Measurements from ENCODE around the gene TRAF1.

The TRAF1 gene

DNA sequence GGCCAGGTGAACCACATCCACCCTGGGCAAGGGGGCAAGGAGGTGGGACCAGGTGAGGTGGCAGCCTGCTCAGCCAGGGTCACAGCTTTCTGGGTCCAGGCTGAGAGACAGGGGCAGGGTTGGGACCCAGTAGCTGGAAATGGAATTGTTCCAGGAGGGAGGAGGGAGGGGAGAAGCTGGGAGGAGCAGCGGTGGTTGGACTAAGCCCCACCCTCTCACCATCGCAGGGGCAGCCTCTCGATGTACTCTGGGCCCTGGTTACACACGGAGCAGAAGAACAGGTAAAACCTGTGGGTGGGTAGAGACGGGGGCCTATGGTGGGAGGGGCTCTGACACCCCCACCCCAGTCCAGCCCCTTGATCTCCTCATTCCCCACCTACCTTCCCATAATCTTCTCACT lies 60.8 kb downstream of the TRAF1 start:
- H3K4me3 ChIP-seq: no peak overlapping the region
- no peak for DNase-seq (ENCODE audit: low spot score in 2 of 2)
- H3K36me3 ChIP-seq (replicated peaks): peaks cover 67% of the 10 kb centered on the region
- H3K4me1 ChIP-seq: peaks cover 9% of the 10 kb centered on the region
- in situ Hi-C loops (cut with MboI; ENCODE audit: low sequenced_read_pairs): no loop called here
- no peaks in the 10 kb centered on the region for H3K9me3 ChIP-seq
- H3K27me3 ChIP-seq (ENCODE audit: low read depth): no peaks in the 10 kb centered on the region

DNA sequence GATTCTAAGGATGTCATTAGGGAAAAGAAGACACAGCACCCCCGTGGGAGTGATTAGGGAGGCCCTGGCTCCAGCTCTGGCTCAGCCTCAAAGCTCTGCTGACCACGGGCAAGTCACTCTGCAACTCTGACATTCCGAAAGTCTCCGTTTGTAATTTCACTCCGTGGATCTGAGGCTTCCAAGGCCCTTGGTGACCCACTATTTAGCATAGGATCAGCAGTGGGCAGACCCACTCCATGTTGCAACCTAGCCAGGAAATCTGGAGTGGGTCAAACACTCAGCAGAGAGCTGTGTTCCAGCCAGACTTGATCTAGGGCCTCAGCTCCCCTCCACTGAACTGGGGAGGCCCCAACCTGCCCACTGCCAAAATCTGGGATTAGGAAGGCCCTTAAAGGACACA lies 61.4 kb downstream of the TRAF1 start:
- in situ Hi-C loops (cut with MboI; ENCODE audit: low sequenced_read_pairs): no loop called here
- Histone ChIP-seq H3K4me1 (peaks cover 9% of the 10 kb centered on the region), H3K27me3 (ENCODE audit: low read depth) (no peaks in the 10 kb centered on the region), H3K4me3 (no peak overlapping the region), H3K9me3 (no peaks in the 10 kb centered on the region), H3K36me3 (replicated peaks) (peaks cover 67% of the 10 kb centered on the region)
- no peak for DNase-seq (ENCODE audit: low spot score in 2 of 2)

DNA sequence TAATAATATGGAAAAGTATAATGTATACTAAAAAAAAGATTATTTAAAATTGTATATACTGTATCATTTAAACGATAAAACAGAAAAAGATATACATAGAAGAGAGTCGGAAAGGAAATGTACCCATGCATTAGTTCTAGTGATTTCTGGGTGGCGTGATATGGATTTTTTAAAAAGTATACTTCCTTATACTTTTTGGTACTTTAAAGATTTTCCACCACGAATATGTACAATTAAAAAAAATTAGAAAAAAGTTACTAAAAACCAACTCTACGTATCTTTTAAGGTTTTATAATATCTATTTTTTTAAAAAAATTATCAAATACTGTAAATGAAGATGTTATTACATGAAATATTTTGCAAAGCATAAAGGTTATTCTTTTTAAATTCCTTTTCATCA lies 61.9 kb downstream of the TRAF1 start:
- no peaks in the 10 kb centered on the region for H3K9me3 ChIP-seq
- peaks cover 9% of the 10 kb centered on the region for H3K4me1 ChIP-seq
- no peak overlapping the region for H3K4me3 ChIP-seq
- in situ Hi-C loops (cut with MboI; ENCODE audit: low sequenced_read_pairs): no loop called here
- H3K36me3 ChIP-seq (replicated peaks): peaks cover 69% of the 10 kb centered on the region
- DNase-seq (ENCODE audit: low spot score in 2 of 2): no peak
- no peaks in the 10 kb centered on the region for H3K27me3 ChIP-seq (ENCODE audit: low read depth)

DNA sequence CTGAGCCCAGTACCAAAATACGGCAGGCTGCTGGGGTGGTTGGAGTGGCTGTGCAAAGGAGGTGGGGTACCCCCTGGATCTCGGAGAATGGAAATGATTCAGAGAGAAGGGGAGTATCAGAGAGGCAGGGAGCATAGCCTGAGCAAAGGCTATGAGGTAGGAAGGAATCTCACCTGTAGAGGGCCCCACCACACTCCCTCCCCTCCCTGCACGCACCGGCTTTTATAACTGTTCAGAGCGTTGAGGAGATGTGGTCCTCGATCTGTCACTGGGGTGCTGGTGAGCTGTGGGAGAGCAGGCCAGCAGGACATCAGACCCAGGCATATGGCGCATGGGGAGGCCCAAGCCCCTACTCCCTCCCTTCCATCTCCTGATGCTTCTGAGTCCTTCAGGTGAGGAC lies 62.8 kb downstream of the TRAF1 start:
- Histone ChIP-seq H3K4me1 (peaks cover 5% of the 10 kb centered on the region), H3K27me3 (ENCODE audit: low read depth) (no peaks in the 10 kb centered on the region), H3K9me3 (no peaks in the 10 kb centered on the region), H3K4me3 (no peak overlapping the region), H3K36me3 (replicated peaks) (peaks cover 70% of the 10 kb centered on the region)
- in situ Hi-C loops (cut with MboI; ENCODE audit: low sequenced_read_pairs): no loop called here
- no peak for DNase-seq (ENCODE audit: low spot score in 2 of 2)

DNA sequence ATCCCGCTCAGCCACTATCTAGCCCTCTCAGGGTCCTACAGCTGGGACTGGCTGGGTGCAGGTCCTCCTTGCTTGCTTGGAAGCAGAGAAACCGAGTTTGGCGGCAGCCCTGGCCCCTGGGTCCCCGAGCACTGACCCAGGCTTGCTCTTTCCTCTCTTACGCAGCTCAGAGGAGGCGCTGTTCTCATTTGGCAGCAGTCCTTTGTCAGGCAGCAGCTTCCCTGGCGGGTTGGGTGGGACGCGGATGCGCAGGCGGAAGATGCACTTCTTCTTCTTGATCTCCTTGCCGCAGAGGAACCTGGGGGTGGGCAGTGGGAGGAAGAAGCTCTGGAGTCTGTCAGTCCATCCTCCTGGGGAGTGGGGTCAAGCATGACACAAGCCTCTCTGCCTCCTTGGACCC lies 64.1 kb downstream of the TRAF1 start:
- Histone ChIP-seq H3K4me3 (no peak overlapping the region), H3K4me1 (no peaks in the 10 kb centered on the region), H3K27me3 (ENCODE audit: low read depth) (no peaks in the 10 kb centered on the region), H3K36me3 (replicated peaks) (peaks cover 74% of the 10 kb centered on the region), H3K9me3 (no peaks in the 10 kb centered on the region)
- in situ Hi-C loops (cut with MboI; ENCODE audit: low sequenced_read_pairs): no loop called here
- DNase-seq (ENCODE audit: low spot score in 2 of 2): no peak

DNA sequence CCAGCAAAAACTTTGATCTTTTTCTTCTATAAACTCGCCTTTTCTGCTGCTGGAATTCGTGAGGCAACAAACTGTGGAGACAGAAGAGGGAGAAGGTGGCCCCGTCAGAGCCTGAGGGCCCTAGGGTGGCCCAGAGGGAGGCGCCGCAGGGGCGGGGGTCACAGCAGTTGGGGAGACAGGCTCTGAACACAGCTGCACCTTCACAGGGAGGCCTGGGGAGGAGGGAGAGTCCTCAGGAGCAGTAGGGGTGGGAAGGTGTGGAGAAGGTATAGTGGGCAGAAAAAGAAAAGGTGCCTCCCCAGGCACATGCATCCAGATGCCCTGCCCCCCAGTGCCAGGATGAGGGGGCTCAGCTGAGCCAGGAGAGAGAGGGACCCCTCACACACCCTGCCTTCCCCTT lies 64.7 kb downstream of the TRAF1 start:
- H3K9me3 ChIP-seq: no peaks in the 10 kb centered on the region
- no peak overlapping the region for H3K4me3 ChIP-seq
- no peaks in the 10 kb centered on the region for H3K27me3 ChIP-seq (ENCODE audit: low read depth)
- H3K36me3 ChIP-seq (replicated peaks): peaks cover 71% of the 10 kb centered on the region
- H3K4me1 ChIP-seq: no peaks in the 10 kb centered on the region
- no peak for DNase-seq (ENCODE audit: low spot score in 2 of 2)
- in situ Hi-C loops (cut with MboI; ENCODE audit: low sequenced_read_pairs): no loop called here

DNA sequence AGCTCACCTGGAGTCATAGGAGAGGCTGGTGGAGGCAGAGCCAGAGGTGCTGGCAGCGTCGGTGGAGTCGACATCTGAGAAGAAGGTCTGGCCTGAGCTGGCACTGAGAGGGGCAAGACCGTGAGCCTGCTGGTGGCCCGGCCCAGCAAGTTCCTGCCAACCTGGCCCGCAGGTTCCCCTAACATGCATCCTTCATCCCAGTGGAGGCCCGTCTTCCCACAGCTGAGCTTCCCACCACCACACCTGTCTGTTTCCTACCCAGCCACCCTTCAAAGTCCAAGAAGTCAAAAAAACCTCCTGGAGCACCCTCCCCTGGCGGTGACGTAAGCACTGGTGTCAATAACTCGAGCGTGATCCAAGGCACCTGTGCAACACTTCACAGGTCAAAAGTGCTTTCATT lies 66.5 kb downstream of the TRAF1 start:
- H3K9me3 ChIP-seq: no peaks in the 10 kb centered on the region
- no peak overlapping the region for H3K4me3 ChIP-seq
- H3K36me3 ChIP-seq (replicated peaks): peaks cover 55% of the 10 kb centered on the region
- DNase-seq (ENCODE audit: low spot score in 2 of 2): no peak
- H3K4me1 ChIP-seq: no peaks in the 10 kb centered on the region
- no peaks in the 10 kb centered on the region for H3K27me3 ChIP-seq (ENCODE audit: low read depth)
- in situ Hi-C loops (cut with MboI; ENCODE audit: low sequenced_read_pairs): no loop called here

DNA sequence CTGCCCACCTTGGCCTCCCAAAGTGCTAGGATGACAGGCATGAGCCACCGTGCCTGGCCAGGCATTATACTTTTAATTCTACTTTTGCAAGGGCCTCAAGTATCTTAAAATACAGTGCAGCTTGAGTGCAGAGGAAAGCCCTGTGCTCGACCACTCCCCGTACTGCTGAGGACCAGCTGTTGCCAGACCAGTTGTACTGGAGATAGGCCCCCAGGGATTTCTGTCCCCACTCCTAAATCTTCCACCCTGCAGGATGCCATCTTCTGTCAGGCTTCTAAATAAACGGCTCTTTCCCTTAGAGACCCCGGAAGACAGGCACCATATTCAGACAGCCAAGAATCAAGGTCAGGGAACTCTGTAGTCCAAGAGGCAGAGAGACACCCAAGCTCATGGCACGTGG lies 67.2 kb downstream of the TRAF1 start:
- no peak for DNase-seq (ENCODE audit: low spot score in 2 of 2)
- no peaks in the 10 kb centered on the region for H3K27me3 ChIP-seq (ENCODE audit: low read depth)
- no peak overlapping the region for H3K4me3 ChIP-seq
- in situ Hi-C loops (cut with MboI; ENCODE audit: low sequenced_read_pairs): no loop called here
- peaks cover 59% of the 10 kb centered on the region for H3K36me3 ChIP-seq (replicated peaks)
- H3K4me1 ChIP-seq: no peaks in the 10 kb centered on the region
- H3K9me3 ChIP-seq: no peaks in the 10 kb centered on the region

DNA sequence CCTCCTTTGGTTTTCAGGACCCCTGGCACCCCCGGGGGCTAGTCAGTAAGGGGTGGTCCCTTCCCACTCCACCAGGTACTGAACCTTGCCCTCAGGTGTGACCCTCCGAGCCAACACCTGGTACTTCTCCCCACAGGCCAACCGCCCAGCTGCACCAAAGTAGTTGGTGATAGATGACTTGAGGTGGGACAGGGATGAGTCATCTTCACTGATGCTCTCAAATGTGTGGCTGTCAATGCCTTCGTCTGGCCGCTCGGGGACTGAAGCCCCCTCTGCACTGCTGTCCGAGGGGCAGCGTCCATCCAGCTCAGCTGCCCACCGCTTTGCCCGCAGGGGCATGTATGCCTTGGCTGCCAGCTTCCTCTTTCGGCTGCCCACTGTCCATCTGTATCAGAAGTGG lies 68.7 kb downstream of the TRAF1 start:
- H3K9me3 ChIP-seq: no peaks in the 10 kb centered on the region
- H3K36me3 ChIP-seq (replicated peaks): peaks cover 55% of the 10 kb centered on the region
- no peak overlapping the region for H3K4me3 ChIP-seq
- DNase-seq (ENCODE audit: low spot score in 2 of 2): no peak
- in situ Hi-C loops (cut with MboI; ENCODE audit: low sequenced_read_pairs): no loop called here
- peaks cover 3% of the 10 kb centered on the region; the same call in 1 of the 2 replicates for H3K4me1 ChIP-seq
- H3K27me3 ChIP-seq (ENCODE audit: low read depth): no peaks in the 10 kb centered on the region

DNA sequence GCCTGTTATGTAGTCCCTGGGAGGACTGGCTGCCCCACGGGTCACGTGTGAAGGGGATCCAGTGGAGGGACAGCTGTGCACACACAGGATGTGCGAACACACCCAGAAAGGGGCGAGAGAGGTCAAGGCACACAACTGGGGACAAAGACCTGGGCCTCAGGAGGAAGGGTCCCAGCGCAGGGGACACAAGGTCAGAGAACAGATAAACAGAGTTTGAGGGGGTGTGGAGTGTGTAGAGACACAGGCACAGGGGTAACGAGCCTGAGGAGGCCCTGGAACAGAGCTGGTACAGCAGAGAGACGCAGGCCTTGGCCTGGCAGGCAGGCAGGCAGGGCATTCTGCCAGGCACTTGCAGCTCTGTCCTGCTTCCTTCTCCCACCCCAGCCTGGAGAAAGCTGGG lies 69.1 kb downstream of the TRAF1 start:
- H3K27me3 ChIP-seq (ENCODE audit: low read depth): no peaks in the 10 kb centered on the region
- H3K4me1 ChIP-seq: peaks cover 7% of the 10 kb centered on the region
- no peak for DNase-seq (ENCODE audit: low spot score in 2 of 2)
- peaks cover 54% of the 10 kb centered on the region for H3K36me3 ChIP-seq (replicated peaks)
- H3K9me3 ChIP-seq: no peaks in the 10 kb centered on the region
- in situ Hi-C loops (cut with MboI; ENCODE audit: low sequenced_read_pairs): no loop called here
- H3K4me3 ChIP-seq: no peak overlapping the region

DNA sequence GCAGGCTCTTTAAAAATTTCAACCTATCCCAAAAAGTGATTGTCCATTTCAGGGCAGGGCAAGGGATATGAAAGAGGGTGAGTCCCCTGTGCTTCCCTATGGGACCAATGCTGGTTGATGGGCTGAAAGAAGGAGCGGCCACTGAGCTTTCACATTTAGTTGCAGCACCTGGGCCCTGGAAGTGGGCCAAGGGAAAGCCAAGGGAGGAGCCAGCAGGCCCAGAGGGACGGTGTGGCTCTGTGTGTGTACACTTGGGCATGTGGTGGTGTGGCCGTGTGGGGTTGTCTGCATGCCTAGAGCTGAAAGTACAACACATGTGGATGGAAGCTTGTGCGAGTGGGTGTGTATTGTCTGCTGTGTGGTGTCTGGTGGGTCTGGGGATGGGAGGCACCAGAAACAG lies 69.9 kb downstream of the TRAF1 start:
- in situ Hi-C loops (cut with MboI; ENCODE audit: low sequenced_read_pairs): no loop called here
- Histone ChIP-seq H3K36me3 (replicated peaks) (peaks cover 47% of the 10 kb centered on the region), H3K4me1 (peaks cover 15% of the 10 kb centered on the region), H3K9me3 (no peaks in the 10 kb centered on the region), H3K4me3 (no peak overlapping the region), H3K27me3 (ENCODE audit: low read depth) (no peaks in the 10 kb centered on the region)
- no peak for DNase-seq (ENCODE audit: low spot score in 2 of 2)

DNA sequence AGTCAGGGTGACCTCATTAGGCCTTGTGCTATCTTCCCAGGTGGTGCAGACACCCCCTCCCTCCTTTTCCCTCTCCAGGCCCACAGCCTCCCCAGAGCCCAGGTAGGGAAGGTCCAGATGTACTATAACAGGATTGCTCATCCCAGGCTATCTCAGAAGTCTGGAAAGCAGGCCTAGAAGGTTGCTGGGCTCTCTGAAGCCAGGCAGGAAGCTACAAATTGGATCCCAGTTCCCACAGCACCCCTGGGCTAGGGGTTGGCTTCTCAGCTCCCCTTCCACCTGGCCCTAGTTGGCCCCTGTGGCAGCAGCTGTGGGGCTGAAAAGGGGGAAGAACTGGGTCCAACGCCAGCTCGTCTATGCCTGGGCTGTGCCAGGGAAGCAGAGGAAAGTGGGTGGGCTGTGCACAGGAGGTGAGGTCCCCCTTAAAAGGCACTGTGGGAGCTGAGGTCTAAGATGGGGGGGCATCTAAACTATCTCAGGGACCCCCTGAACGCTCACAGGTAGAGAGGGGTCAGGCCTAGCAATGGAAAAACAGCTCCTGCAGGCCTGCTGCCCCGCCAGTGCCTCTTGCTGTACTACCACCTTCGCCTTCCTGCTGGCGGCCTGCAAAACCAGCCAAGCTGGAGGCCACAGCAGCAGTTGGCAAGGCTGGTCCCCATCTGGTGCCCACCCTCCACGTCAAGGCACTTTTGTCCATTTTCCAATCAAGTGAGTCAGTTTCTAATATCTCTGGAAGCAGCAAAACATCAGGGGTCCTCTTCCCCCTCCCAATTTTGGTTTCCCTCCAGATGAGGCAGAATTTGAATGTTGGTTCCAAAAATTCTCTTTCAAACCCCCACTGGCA lies 70.5 kb downstream of the TRAF1 start:
- no peaks in the 10 kb centered on the region for H3K9me3 ChIP-seq
- H3K36me3 ChIP-seq (replicated peaks): peaks cover 40% of the 10 kb centered on the region
- no peak for DNase-seq (ENCODE audit: low spot score in 2 of 2)
- no peak overlapping the region for H3K4me3 ChIP-seq
- peaks cover 18% of the 10 kb centered on the region for H3K4me1 ChIP-seq
- no peaks in the 10 kb centered on the region for H3K27me3 ChIP-seq (ENCODE audit: low read depth)
- in situ Hi-C loops (cut with MboI; ENCODE audit: low sequenced_read_pairs): no loop called here

DNA sequence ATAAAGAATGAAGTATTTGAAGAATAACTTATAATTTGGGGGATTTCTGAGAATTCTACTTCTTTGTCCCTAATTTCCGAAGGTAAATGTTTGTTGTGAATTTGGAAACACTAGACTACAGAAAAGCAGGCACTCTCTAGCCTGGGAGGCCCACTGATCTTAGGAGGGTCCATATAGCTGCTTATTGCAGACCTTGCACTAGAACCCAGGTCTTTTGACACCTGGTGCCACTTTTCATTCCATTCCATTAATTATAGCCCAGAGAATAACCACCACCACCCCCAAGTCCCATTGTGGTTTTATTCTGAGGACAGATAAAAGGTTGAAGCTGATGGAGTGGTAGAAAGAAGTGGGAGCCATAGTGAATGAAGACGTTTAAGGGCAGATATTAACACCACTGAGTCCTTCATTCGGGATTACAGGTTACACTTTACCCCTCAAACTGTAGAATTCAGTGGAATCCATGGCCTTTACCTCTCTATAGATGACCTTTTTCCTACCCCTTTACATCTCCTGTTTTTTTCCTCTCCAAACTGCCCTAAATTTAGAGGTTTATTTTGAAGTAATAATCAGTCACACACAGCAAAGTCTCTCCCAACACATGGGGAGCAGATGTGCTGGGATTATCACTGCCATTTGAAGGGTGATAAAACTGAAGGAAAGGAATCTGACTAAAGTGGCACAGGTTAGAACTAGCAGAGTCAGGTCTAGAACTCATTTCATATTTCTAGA lies 71.8 kb downstream of the TRAF1 start:
- in situ Hi-C loops (cut with MboI; ENCODE audit: low sequenced_read_pairs): no loop called here
- no peaks in the 10 kb centered on the region for H3K27me3 ChIP-seq (ENCODE audit: low read depth)
- H3K4me3 ChIP-seq: no peak overlapping the region
- peaks cover 18% of the 10 kb centered on the region for H3K4me1 ChIP-seq
- H3K9me3 ChIP-seq: no peaks in the 10 kb centered on the region
- peaks cover 27% of the 10 kb centered on the region for H3K36me3 ChIP-seq (replicated peaks)
- DNase-seq (ENCODE audit: low spot score in 2 of 2): no peak

DNA sequence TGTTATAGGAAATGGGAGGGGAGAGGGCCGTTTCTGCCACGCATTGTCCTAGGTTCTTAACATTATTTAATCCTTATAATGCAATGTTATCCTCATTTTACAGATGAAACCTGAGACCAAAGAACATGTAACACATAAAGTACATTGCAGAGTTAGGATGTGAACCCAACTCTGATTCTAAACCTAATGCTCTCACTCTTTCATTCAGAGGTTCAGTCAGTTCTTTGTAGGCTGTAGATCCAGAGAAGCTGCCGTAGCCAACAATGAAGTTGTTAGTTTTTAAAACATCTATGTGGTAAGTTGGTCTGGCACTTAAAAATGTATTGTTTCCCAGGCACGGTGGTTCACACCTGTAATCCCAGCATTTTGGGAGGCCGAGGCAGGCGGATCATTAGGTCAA lies 73.4 kb downstream of the TRAF1 start:
- no peaks in the 10 kb centered on the region for H3K9me3 ChIP-seq
- no peak overlapping the region for H3K4me3 ChIP-seq
- DNase-seq (ENCODE audit: low spot score in 2 of 2): no peak
- in situ Hi-C loops (cut with MboI; ENCODE audit: low sequenced_read_pairs): no loop called here
- H3K4me1 ChIP-seq: peaks cover 18% of the 10 kb centered on the region
- H3K27me3 ChIP-seq (ENCODE audit: low read depth): no peaks in the 10 kb centered on the region
- peaks cover 21% of the 10 kb centered on the region for H3K36me3 ChIP-seq (replicated peaks)
